Measurements from ENCODE around the gene C1QTNF6. TPM values are rescaled to one million over a fixed set of nuclear protein-coding genes. Genes with fewer than 3 reads are reported as not detected.

C1QTNF6 gene
- total and polyA plus RNA-seq, 4 experiments from 2014 or later: 0.49 to 24.8 (median 12.0) TPM

GRCh38 chr22:37139762-37140161 lies 48.3 kb downstream of the C1QTNF6 start:
- H3K4me1 Mint-ChIP-seq: peaks cover 7 to 39% (median 15%) of the 10 kb centered on the region in 4 donors
- CTCF ChIA-PET (ENCODE audit: partially characterized antibody): interaction anchor here (1.7 kb wide), 1 partner anchor 8 kb away, joined by 5 read pairs; no protein-coding TSS in a partner anchor

GRCh38 chr22:37138849-37139561 lies 49.0 kb downstream of the C1QTNF6 start:
- no peaks in the 10 kb centered on the region for H3K27me3 ChIP-seq (ENCODE audit: insufficient read depth, low read length)
- H3K36me3 ChIP-seq (ENCODE audit: insufficient read depth, low read length): peaks cover 93% of the 10 kb centered on the region
- peak overlapping the region; percentile 56 to 91 (median 78) for H3K27ac Mint-ChIP-seq
- peaks cover 5 to 32% (median 10%) of the 10 kb centered on the region in 4 donors for H3K4me1 Mint-ChIP-seq
- H3K9me3 Mint-ChIP-seq: no peaks in the 10 kb centered on the region
- DNase-seq: no peak
- no peak overlapping the region for H3K4me3 ChIP-seq (ENCODE audit: low read length in 2 of 2)
- peak overlapping the region; percentile 14 for H3K27ac ChIP-seq (ENCODE audit: low read depth, low read length)
- H3K9me3 ChIP-seq (ENCODE audit: control insufficient read depth in 1 of 2, low read length in 2 of 2): no peaks in the 10 kb centered on the region
- peaks cover 48 to 78% of the 10 kb centered on the region in 2 donors for H3K36me3 Mint-ChIP-seq
- peaks cover 23% of the 10 kb centered on the region for H3K4me1 ChIP-seq (ENCODE audit: insufficient read depth, low read length)
- intact Hi-C loops (cut with micrococcal nuclease): no loop called here
- ChIA-PET POLR2A (ENCODE audit: partially characterized antibody) (interaction anchor here (1.2 to 3.4 kb wide), 2 partner anchors 9 to 11 kb away, joined by 5 to 18 read pairs; partner anchors contain the start of gene IL2RB), CTCF (ENCODE audit: partially characterized antibody) (interaction anchor here (1.7 kb wide), 1 partner anchor 9 kb away, joined by 5 read pairs; no protein-coding TSS in a partner anchor)
- H3K4me3 Mint-ChIP-seq: no peak overlapping the region
- no peaks in the 10 kb centered on the region for H3K27me3 Mint-ChIP-seq

More at GRCh38 chr22:37139762-37140161, 48.3 kb downstream of the C1QTNF6 start:
- no peak overlapping the region for H3K4me3 ChIP-seq (ENCODE audit: low read length in 2 of 2)
- H3K27me3 Mint-ChIP-seq: no peaks in the 10 kb centered on the region
- H3K4me3 Mint-ChIP-seq: no peak overlapping the region
- H3K4me1 ChIP-seq (ENCODE audit: insufficient read depth, low read length): peaks cover 28% of the 10 kb centered on the region
- no peaks in the 10 kb centered on the region for H3K9me3 ChIP-seq (ENCODE audit: control insufficient read depth in 1 of 2, low read length in 2 of 2)
- H3K36me3 Mint-ChIP-seq: peaks cover 45 to 77% of the 10 kb centered on the region in 2 donors
- no peak overlapping the region for H3K27ac ChIP-seq (ENCODE audit: low read depth, low read length)
- H3K27ac Mint-ChIP-seq: peak overlapping the region in 3 of 7 donors; percentile 73 to 78 (median 73)
- no peaks in the 10 kb centered on the region for H3K9me3 Mint-ChIP-seq
- DNase-seq: no peak
- no peaks in the 10 kb centered on the region for H3K27me3 ChIP-seq (ENCODE audit: insufficient read depth, low read length)
- intact Hi-C loops (cut with micrococcal nuclease): no loop called here
- POLR2A ChIA-PET (ENCODE audit: partially characterized antibody): interaction anchor here (0.6 to 3.5 kb wide), 6 partner anchors 8 to 146 kb away, joined by 3 to 18 read pairs (median 8); partner anchors contain the start of gene IL2RB
- peaks cover 92% of the 10 kb centered on the region for H3K36me3 ChIP-seq (ENCODE audit: insufficient read depth, low read length)

- Histone ChIP-seq H3K27me3 (ENCODE audit: insufficient read depth, low read length) (no peaks in the 10 kb centered on the region), H3K4me3 (ENCODE audit: low read length in 2 of 2) (no peak overlapping the region), H3K9me3 (ENCODE audit: control insufficient read depth in 1 of 2, low read length in 2 of 2) (no peaks in the 10 kb centered on the region), H3K36me3 (ENCODE audit: insufficient read depth, low read length) (peaks cover 93% of the 10 kb centered on the region), H3K4me1 (ENCODE audit: insufficient read depth, low read length) (peaks cover 15% of the 10 kb centered on the region), H3K27ac (ENCODE audit: low read depth, low read length) (no peak overlapping the region)
- Mint-ChIP-seq H3K4me1 (peaks cover 4 to 23% (median 8%) of the 10 kb centered on the region in 4 donors), H3K36me3 (peaks cover 44 to 75% of the 10 kb centered on the region in 2 donors), H3K4me3 (no peak overlapping the region), H3K27me3 (no peaks in the 10 kb centered on the region), H3K27ac (peak overlapping the region; percentile 29 to 91 (median 78)), H3K9me3 (no peaks in the 10 kb centered on the region)
- ChIA-PET CTCF (ENCODE audit: partially characterized antibody) (interaction anchor here (1.0 to 1.2 kb wide), 3 partner anchors 15 to 58 kb away, joined by 3 to 4 read pairs (median 3); no protein-coding TSS in a partner anchor), POLR2A (ENCODE audit: partially characterized antibody) (interaction anchor here (0.6 to 7.8 kb wide), 4 partner anchors 9 to 25 kb away, joined by 3 to 58 read pairs (median 8); partner anchors contain the start of gene IL2RB)
- intact Hi-C loops (cut with micrococcal nuclease): no loop called here
- no peak for DNase-seq
These were observed 50.0 kb downstream of the C1QTNF6 start for GRCh38 chr22:37137903-37138665.

- Mint-ChIP-seq H3K4me3 (no peak overlapping the region), H3K27ac (peak overlapping the region; percentile 7 to 86 (median 73)), H3K27me3 (no peaks in the 10 kb centered on the region), H3K36me3 (peaks cover 51 to 76% of the 10 kb centered on the region in 2 donors), H3K9me3 (no peaks in the 10 kb centered on the region), H3K4me1 (peaks cover 4 to 20% (median 9%) of the 10 kb centered on the region in 4 donors)
- POLR2A ChIA-PET (ENCODE audit: partially characterized antibody): interaction anchor here (1.3 to 7.8 kb wide), 3 partner anchors 10 to 61 kb away, joined by 3 to 58 read pairs (median 13); no protein-coding TSS in a partner anchor
- CTCF ChIA-PET (ENCODE audit: partially characterized antibody): interaction anchor here (1.2 to 1.8 kb wide), 2 partner anchors 19 to 28 kb away, joined by 3 to 6 read pairs; no protein-coding TSS in a partner anchor
- Histone ChIP-seq H3K4me1 (ENCODE audit: insufficient read depth, low read length) (peaks cover 5% of the 10 kb centered on the region), H3K27me3 (ENCODE audit: insufficient read depth, low read length) (no peaks in the 10 kb centered on the region), H3K9me3 (ENCODE audit: control insufficient read depth in 1 of 2, low read length in 2 of 2) (no peaks in the 10 kb centered on the region), H3K27ac (ENCODE audit: low read depth, low read length) (no peak overlapping the region), H3K36me3 (ENCODE audit: insufficient read depth, low read length) (peaks cover 90% of the 10 kb centered on the region), H3K4me3 (ENCODE audit: low read length in 2 of 2) (no peak overlapping the region)
- intact Hi-C loops (cut with micrococcal nuclease): no loop called here
- DNase-seq: no peak
These were observed 50.9 kb downstream of the C1QTNF6 start for GRCh38 chr22:37137131-37137530.

GRCh38 chr22:37135023-37135422 lies 53.0 kb downstream of the C1QTNF6 start:
- no peaks in the 10 kb centered on the region for H3K4me1 ChIP-seq (ENCODE audit: insufficient read depth, low read length)
- Mint-ChIP-seq H3K9me3 (no peaks in the 10 kb centered on the region), H3K4me3 (no peak overlapping the region), H3K4me1 (peaks cover 2 to 20% (median 8%) of the 10 kb centered on the region in 4 donors), H3K27ac (peak overlapping the region in 4 of 7 donors; percentile 38 to 83 (median 54)), H3K36me3 (peaks cover 56 to 83% of the 10 kb centered on the region in 2 donors), H3K27me3 (no peaks in the 10 kb centered on the region)
- no peak overlapping the region for H3K27ac ChIP-seq (ENCODE audit: low read depth, low read length)
- no peak for DNase-seq
- H3K27me3 ChIP-seq (ENCODE audit: insufficient read depth, low read length): no peaks in the 10 kb centered on the region
- ChIA-PET CTCF (ENCODE audit: partially characterized antibody) (interaction anchor here (1.0 kb wide), 1 partner anchor 126 kb away, joined by 3 read pairs; no protein-coding TSS in a partner anchor), POLR2A (ENCODE audit: partially characterized antibody) (interaction anchor here (2.7 to 7.8 kb wide), 2 partner anchors 12 to 15 kb away, joined by 10 to 58 read pairs; partner anchors contain the start of gene IL2RB)
- intact Hi-C loops (cut with micrococcal nuclease): no loop called here
- peaks cover 84% of the 10 kb centered on the region for H3K36me3 ChIP-seq (ENCODE audit: insufficient read depth, low read length)
- H3K4me3 ChIP-seq (ENCODE audit: low read length in 2 of 2): no peak overlapping the region
- H3K9me3 ChIP-seq (ENCODE audit: control insufficient read depth in 1 of 2, low read length in 2 of 2): no peaks in the 10 kb centered on the region

GRCh38 chr22:37133304-37134018 lies 54.6 kb downstream of the C1QTNF6 start:
- Histone ChIP-seq H3K4me3 (ENCODE audit: low read length in 2 of 2) (no peak overlapping the region), H3K9me3 (ENCODE audit: control insufficient read depth in 1 of 2, low read length in 2 of 2) (no peaks in the 10 kb centered on the region), H3K4me1 (ENCODE audit: insufficient read depth, low read length) (no peaks in the 10 kb centered on the region), H3K27me3 (ENCODE audit: insufficient read depth, low read length) (no peaks in the 10 kb centered on the region), H3K27ac (ENCODE audit: low read depth, low read length) (peak overlapping the region; percentile 1), H3K36me3 (ENCODE audit: insufficient read depth, low read length) (peaks cover 81% of the 10 kb centered on the region)
- no peaks in the 10 kb centered on the region for H3K27me3 Mint-ChIP-seq
- ChIA-PET POLR2A (ENCODE audit: partially characterized antibody) (interaction anchor here (2.7 to 7.8 kb wide), 3 partner anchors 11 to 17 kb away, joined by 10 to 58 read pairs (median 12); partner anchors contain the start of gene IL2RB), CTCF (ENCODE audit: partially characterized antibody) (no interaction called here)
- peaks cover 0 to 13% (median 6%) of the 10 kb centered on the region in 4 donors for H3K4me1 Mint-ChIP-seq
- no peak overlapping the region for H3K4me3 Mint-ChIP-seq
- DNase-seq: no peak
- H3K27ac Mint-ChIP-seq: peak overlapping the region in 6 of 7 donors; percentile 48 to 87 (median 77)
- no peaks in the 10 kb centered on the region for H3K9me3 Mint-ChIP-seq
- intact Hi-C loops (cut with micrococcal nuclease): no loop called here
- peaks cover 51 to 79% of the 10 kb centered on the region in 2 donors for H3K36me3 Mint-ChIP-seq

All from CD4-positive, alpha-beta memory T cell (primary cell).